HG03520 (cell line): ENCODE results near the gene CYTH3.
"Not testable (repeated sequence)": the region's sequence is repeated elsewhere in the genome, so short reads cannot be mapped to it uniquely, and the experiment has no call there.

ENCODE experiments used
- ATAC-seq: cut with Tn5 transposase; IDR thresholded peaks from one replicate; pipeline ENCODE4 v1.9.1; 2021; ENCODE audit warnings: mild to moderate bottlenecking, moderate library complexity; ENCODE audit not compliant: unreplicated experiment

Gene CYTH3

GRCh38 chr7:6234384-6234783, 38.0 kb downstream of the CYTH3 start:
- ATAC-seq: no peak

DNA sequence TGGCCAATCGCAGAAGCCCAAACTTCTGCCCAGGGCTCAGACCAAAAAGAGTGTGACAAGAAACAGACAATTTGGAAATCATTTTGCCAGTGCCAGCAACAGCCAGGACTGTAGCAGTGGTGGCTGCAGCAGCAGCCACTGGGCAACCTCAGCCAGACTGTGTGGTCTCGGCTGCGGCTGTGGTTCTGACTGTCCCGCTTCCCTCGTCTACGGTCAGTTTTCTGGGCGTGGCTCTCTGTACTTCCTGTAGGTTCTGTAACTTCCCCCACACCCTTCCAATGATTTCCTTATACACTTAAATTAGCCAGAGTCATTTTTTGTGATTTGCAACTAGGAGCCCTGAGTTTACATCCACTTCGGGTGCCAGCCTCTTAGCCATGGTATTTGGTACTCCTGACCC, 39.9 kb downstream of the CYTH3 start:
- ATAC-seq: no peak

DNA sequence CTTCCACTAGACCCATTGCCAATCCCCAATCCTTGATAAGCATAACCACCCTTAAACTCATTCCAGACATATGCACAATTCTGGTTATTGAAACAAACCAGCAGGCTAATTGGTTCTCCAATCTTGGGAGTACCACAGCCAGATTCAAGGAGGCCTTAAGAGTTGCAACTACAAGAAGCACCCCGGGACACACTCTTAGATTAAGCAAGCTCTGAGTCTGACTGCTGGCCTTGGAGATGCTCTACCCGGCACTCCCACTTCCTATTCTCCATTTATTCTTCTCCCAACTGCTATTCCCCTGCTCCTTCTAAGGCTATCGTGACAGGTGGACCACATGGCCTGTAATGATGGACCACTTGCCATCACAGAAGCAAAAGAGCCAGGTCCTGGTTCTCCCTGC, 40.3 kb downstream of the CYTH3 start:
- no peak for ATAC-seq

DNA sequence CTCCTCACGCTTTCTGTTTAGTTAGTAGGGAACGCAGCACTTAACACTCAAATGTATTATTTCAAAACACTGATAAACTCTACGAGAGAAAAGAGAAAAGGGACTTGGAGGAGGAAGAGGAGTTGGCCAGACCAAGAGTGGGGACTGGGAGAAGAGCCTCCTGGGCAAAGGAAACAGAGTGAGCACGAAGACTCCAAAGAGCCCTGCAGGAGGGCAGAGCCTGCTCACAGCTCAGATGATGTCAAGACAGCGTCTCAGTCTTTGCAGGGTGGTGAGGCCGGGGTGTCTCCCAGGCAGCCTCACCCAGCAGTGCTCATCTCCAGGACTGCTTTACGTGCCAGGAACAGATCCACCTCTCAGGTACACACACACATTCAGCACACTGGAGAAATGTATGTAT, 41.2 kb downstream of the CYTH3 start:
- ATAC-seq: no peak

DNA sequence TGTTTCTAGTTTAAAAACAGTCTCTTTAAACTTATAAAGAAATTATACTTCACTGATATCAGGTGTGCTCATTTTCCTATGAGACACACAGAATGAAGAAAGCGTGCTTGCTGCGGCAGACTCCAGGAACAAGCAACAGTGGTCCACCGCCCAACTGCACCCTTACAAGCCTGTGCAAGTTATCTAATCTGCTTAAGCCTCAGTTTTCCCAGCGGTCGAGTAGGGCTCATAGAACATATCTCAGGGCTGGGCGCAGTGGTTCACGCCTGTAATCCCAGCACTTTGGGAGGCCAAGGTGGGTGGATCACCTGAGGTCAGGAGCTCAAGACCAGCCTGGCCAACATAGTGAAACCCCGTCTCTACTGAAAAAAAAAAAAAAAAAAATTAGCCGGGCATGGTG, 43.1 kb downstream of the CYTH3 start:
- ATAC-seq: not testable (repeated sequence)

- no peak for ATAC-seq
These were observed 43.8 kb downstream of the CYTH3 start for GRCh38 chr7:6228361-6229229.

GRCh38 chr7:6227294-6227846, 45.1 kb downstream of the CYTH3 start:
- ATAC-seq: no peak

DNA sequence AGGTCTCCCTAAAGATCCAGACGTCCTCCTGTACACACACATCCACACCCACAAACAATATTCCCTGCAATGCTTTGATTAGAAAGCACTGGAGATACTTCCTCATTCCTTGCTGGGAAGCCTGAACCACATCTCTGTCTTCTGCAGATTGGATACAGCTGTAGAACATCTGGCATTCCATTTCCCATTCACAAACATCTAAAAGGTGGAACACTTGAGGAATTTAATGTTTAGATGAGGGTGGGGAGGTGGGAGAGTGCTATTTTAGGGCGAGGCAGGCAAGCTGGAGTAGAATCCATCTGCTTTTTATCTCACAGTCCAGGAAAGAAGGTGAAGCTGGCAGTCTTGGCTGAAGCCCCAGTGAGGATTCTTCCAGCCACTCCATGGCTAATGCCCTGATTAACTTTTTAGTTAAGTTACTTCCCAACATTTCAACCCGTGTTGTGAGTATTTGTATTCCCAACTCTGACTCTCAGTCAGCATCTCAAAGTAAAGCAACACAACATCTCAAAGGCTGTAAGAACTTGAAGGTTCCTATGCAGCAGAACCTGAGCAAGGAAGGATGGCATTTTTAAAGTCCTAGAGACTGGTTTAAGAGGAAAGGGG, 46.1 kb downstream of the CYTH3 start:
- no peak for ATAC-seq

DNA sequence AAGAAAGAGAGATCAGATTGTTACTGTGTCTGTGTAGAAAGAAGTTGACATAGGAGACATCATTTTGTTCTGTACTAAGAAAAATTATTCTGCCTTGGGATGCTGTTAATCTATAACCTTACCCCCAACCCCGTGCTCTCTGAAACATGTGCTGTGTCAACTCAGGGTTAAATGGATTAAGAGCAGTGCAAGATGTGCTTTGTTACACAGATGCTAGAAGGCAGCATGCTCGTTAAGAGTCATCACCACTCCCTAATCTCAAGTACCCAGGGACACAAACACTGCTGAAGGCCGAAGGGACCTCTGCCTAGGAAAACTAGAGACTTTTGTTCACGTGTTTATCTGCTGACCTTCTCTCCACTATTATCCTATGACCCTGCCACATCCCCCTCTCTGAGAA, 49.0 kb downstream of the CYTH3 start:
- not testable (repeated sequence) for ATAC-seq

GRCh38 chr7:6223010-6223409, 49.4 kb downstream of the CYTH3 start:
- ATAC-seq: not testable (repeated sequence)

DNA sequence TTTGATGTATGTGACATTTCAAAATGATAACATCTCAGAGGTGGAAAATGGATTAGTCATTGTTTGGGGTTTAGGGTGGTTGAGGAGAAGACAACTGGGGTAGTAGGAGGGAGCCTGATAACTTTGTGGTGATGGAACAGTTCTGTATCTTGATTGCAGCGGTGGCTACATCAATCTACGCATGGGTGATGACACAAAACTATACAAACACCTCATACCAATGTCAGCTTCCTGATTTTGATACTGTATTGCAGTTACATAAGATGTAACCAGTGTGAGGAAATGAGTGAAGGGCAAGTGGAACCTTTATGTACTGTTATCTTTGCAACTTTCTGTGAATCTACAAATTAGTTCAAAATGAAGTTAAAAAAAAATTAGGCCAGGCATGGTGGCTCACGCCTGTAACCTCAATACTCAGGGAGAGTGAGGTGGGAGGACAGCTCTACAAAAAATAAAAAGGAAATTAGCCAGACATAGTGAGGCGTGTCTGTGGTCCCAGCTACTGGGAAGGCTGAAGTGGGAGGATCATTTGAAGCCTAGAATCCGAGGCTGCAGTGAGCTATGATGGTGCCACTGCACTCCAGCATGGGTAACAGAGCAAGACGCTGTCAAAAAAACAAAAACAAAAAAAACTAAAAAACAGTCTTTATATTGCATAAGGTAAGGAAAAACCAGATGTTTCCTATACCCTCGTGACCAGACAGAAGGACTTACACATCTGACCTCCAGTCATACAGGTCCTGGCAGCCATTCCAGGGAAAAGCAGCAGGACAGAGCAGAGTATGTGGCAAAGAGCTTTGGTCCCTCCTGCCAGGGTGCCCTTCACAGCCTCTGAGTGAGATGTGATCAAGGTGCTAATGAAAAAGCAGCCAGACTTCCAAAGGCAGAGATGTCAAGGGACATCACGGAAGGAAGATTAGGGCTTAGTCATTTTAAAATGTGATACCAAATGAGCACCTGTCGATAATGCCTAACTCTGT, 50.8 kb downstream of the CYTH3 start:
- no peak for ATAC-seq

GRCh38 chr7:6218329-6218728, 54.1 kb downstream of the CYTH3 start:
- ATAC-seq: no peak

GRCh38 chr7:6212008-6212407, 60.4 kb downstream of the CYTH3 start:
- ATAC-seq: no peak

DNA sequence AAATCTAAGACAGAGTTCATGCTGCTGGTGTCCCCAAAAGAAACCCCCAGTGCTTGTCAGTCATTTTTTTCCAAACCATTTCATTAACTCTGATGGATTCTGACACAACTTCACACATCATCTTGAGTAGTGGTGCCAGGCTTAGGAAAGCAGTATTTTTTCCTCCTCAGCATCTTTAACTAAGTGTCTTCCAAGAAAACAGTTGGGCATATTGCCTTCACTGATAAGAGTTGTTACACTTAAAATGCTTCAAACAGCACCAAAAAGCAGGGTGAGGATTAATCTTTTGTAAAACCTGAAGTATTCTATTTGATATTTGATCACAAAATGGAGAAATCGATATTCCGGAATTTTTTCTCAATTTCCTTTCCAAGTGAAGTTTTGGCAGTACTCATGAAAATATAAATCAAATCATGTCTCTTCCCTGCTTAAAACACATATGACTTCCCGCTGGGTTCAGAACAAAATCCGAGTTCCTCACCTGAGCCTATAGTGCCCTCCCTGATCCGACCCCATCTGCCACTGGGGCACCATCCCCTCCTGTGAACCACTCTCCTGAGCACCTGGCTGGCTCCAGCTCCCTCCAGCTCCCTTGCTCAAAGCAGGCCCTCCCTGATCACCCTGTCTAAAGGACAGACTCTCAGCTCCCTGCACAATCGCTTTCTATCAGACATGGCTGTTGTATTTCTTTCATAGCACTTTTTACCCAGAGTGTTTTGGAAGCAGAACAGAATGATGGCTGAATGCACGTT, 61.6 kb downstream of the CYTH3 start:
- ATAC-seq: no peak

GRCh38 chr7:6209340-6209739, 63.1 kb downstream of the CYTH3 start:
- ATAC-seq: no peak

- no peak for ATAC-seq
These were observed 63.7 kb downstream of the CYTH3 start for GRCh38 chr7:6208573-6209328.

DNA sequence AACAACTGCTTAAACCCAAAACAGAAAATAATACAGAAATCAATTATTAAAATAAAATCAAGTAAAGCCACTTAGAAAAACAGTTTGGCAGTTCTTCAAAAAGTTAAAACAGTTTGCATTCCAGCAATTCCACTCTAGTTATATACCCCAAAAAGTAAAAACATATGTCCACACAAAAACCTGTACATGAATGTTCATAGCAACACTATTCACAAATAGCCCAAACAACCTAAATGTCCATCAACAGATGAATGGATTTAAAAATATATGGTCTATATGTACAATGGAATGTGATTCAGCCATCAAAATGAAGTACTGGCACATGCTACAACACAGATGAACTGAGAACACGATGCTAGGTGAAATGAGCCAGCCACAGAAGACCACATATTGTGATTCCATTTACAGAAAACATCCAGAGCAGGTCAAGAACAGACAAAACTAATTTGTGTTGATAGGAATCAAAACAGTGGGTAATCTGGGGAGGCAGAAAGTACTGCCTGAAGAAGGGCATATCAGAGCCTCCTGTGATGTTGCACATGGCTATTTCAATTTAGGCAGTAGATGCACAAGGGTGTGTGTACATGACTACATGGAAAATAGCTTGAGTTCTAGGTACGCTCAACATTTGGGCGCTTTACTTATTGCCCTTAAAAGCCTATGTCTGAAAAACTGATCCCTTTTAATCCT, 66.3 kb downstream of the CYTH3 start:
- no peak for ATAC-seq

- ATAC-seq: no peak
These were observed 69.0 kb downstream of the CYTH3 start for GRCh38 chr7:6203381-6203780.

DNA sequence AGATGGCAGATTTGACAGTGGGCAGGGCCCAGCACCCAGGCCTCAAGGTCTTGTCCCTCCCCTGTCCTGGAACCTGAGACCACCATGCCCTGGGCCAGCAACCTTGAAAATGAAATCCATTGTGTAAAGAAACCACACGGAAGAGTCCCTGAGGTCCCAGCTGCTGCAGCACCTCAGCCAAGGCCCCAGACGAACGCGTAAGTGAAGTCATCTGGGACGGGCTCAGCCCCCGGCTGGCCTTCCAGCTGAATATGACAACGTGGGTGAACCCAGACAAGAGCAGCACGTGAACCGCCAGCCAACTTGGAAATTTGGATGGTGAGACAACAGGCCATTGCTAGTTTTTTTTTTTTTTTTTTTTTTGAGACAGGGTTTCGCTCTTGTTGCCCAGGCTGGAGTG, 70.3 kb downstream of the CYTH3 start:
- no peak for ATAC-seq
